ENCODE measurements around the gene VSIG10L2. TPM values are rescaled to one million over a fixed set of nuclear protein-coding genes. Genes with fewer than 3 reads are reported as not detected.

The VSIG10L2 gene
- under 1 TPM in 2 of 4 donors, not detected in 2; 0.01 to 0.10 TPM for polyA plus RNA-seq
- long read RNA-seq, donor 1 = 0 reads
- long read RNA-seq, donor 2 = 0 reads
- long read RNA-seq, donor 3 = 0 reads
- long read RNA-seq, donor 4 = 0 reads
- long read RNA-seq, donor 5 = 0 reads
- long read RNA-seq, donor 6 = 0 reads
- long read RNA-seq, donor 7 = 0 reads
- long read RNA-seq, donor 8 = 0 reads
- long read RNA-seq, donor 9 = 0 reads
- long read RNA-seq, donor 10 = 0 reads

DNA sequence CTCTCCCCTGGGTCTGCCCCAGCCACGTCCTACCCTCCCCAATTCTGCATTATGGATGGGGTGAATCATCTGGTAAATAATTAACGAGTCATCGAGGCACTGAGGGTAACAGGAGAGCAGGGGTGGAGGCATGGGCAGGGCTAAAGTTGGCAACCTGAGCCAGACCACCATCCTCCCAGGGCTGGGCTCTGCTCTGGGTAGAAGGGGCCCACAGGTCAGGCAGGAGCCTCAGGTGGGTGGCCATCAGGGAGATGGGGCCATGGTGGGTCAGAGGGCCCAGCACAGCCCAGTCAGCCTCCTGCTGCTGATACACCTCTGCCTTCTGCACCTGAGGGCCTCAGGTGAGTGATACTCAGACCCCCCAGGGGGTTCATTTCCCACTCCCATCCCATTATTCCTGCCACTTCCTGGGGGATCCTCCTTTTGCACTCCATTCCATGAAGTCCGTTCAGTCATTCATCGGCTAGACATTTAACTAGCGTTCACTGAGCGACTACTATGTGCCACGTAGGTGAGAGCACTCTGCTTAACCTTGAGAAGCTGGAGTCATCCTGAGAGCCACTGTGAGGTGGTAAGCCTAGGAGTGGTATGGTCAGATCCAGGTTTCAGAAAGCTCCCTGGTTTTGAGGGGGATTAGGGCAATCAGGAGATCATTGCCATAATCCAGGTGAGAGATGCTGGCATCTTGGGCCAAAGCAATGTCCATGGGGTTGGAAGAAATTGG, at the start of gene VSIG10L2:
VSIG10L2 (plus strand) TSS at position 248 of the 724 bp plus-strand sequence; CDS start at position 260, 12 bp downstream.
- 65 to 78% (median 74%) methylated on average over 8 of the region's 8 CpGs for WGBS, 3 donors
- Histone ChIP-seq H3K9me3 (ENCODE audit: control insufficient read depth in 2 of 2, insufficient read depth in 1 of 2, low read depth in 1 of 2, low read length in 1 of 2) (no peaks in the 10 kb centered on the region), H3K36me3 (ENCODE audit: control insufficient read depth in 3 of 3, insufficient read depth in 2 of 3, low read depth in 1 of 3, low read length in 3 of 3) (no peaks in the 10 kb centered on the region), H3K27me3 (ENCODE audit: control insufficient read depth in 3 of 3, insufficient read depth in 3 of 3, low read length in 3 of 3) (no peaks in the 10 kb centered on the region), H3K4me3 (ENCODE audit: low read depth in 1 of 3, low read length in 3 of 3) (no peak within 1 kb of the TSS), H3K27ac (ENCODE audit: low read depth in 1 of 3, low read length in 2 of 3) (no peak within 1 kb of the TSS), H3K4me1 (ENCODE audit: control insufficient read depth in 3 of 3, insufficient read depth in 2 of 3, low read depth in 1 of 3, low read length in 2 of 3) (peaks cover 0 to 5% (median 0%) of the 10 kb centered on the region in 3 donors)
- DNase-seq (no peak), FAIRE-seq (no peak)

- 45 to 71% (median 61%) methylated on average over 6 of the region's 6 CpGs for WGBS, 3 donors
- DNase-seq (no peak), FAIRE-seq (no peak)
- Histone ChIP-seq H3K27ac (ENCODE audit: low read depth in 1 of 3, low read length in 2 of 3) (no peak overlapping the region), H3K27me3 (ENCODE audit: control insufficient read depth in 3 of 3, insufficient read depth in 3 of 3, low read length in 3 of 3) (peaks cover 2 to 14% (median 7%) of the 10 kb centered on the region in 3 donors), H3K4me3 (ENCODE audit: low read depth in 1 of 3, low read length in 3 of 3) (peak overlapping the region in 1 of 3 donors; percentile 60), H3K9me3 (ENCODE audit: control insufficient read depth in 2 of 2, insufficient read depth in 1 of 2, low read depth in 1 of 2, low read length in 1 of 2) (peaks cover 2 to 4% of the 10 kb centered on the region in 2 donors), H3K4me1 (ENCODE audit: control insufficient read depth in 3 of 3, insufficient read depth in 2 of 3, low read depth in 1 of 3, low read length in 2 of 3) (peaks cover 8 to 13% (median 11%) of the 10 kb centered on the region in 3 donors), H3K36me3 (ENCODE audit: control insufficient read depth in 3 of 3, insufficient read depth in 2 of 3, low read depth in 1 of 3, low read length in 3 of 3) (peaks cover 2 to 6% (median 2%) of the 10 kb centered on the region in 3 donors)
These were observed 44.0 kb upstream of the VSIG10L2 start for GRCh38 chr11:125901872-125902271.

- peak overlapping the region; percentile 0 to 70 (median 64) for H3K27ac ChIP-seq (ENCODE audit: low read depth in 1 of 3, low read length in 2 of 3)
- FAIRE-seq (no peak), DNase-seq (no peak)
- H3K9me3 ChIP-seq (ENCODE audit: control insufficient read depth in 2 of 2, insufficient read depth in 1 of 2, low read depth in 1 of 2, low read length in 1 of 2) = peaks cover 2 to 4% of the 10 kb centered on the region in 2 donors
- H3K4me3 ChIP-seq (ENCODE audit: low read depth in 1 of 3, low read length in 3 of 3) = peak overlapping the region; percentile 49 to 70 (median 60)
- H3K4me1 ChIP-seq (ENCODE audit: control insufficient read depth in 3 of 3, insufficient read depth in 2 of 3, low read depth in 1 of 3, low read length in 2 of 3) = peaks cover 8 to 13% (median 11%) of the 10 kb centered on the region in 3 donors
- peaks cover 2 to 14% (median 7%) of the 10 kb centered on the region in 3 donors for H3K27me3 ChIP-seq (ENCODE audit: control insufficient read depth in 3 of 3, insufficient read depth in 3 of 3, low read length in 3 of 3)
- H3K36me3 ChIP-seq (ENCODE audit: control insufficient read depth in 3 of 3, insufficient read depth in 2 of 3, low read depth in 1 of 3, low read length in 3 of 3) = peaks cover 2 to 6% (median 2%) of the 10 kb centered on the region in 3 donors
- 45 to 51% (median 45%) methylated on average over 20 of the region's 20 CpGs for WGBS, 3 donors
These were observed 43.4 kb upstream of the VSIG10L2 start for GRCh38 chr11:125902277-125902926.

DNA sequence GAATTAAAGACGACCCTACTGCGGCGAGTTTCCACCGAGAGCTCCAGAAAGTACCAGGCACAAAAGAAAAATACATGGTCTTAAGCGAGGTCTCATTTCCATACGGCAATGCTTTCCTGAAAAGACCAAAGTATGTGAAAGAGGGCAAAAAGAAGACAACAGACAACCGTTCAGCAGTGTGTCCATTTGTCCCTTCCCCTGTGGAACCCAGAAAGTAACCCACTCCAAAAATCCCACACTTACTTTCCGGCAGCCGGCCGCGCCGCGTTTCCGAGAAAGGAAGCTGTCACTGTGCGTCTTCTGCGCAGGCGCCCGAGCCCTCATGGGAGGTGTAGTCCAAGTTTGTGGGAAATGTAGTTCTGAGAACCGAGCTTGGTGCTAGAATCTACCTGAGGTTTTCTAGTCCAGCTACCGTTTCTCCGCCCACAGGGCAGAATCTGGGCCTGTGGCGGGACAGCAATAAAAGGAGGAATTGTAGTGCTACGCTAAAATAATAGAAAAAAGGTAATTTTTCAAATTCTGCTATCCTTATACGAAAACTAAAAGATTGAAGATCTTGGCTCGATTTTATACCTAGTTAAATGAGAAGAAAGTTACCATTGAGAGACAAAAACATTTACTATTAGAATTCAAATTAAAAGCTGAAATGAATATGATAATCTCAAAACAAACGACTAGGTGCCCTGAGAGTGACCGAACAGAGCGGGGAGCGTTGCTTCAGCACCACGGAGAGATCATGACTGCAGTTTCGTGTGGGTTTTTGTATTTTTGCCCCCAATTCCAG, 42.7 kb upstream of the VSIG10L2 start, which contains the start of gene PUS3:
PUS3 (minus strand) TSS at position 280 of the 784 bp plus-strand sequence. CDS start 6,922 bp downstream, outside the sequence.
- 2 to 3% (median 2%) methylated on average over 31 of the region's 31 CpGs for WGBS, 3 donors

GRCh38 chr11:125903711-125904659, 41.9 kb upstream of the VSIG10L2 start, which contains the start of gene DDX25:
DDX25 (plus strand) TSS chr11:125904508; CDS start chr11:125904518, 10 bp downstream.
- Histone ChIP-seq H3K27me3 (ENCODE audit: control insufficient read depth in 3 of 3, insufficient read depth in 3 of 3, low read length in 3 of 3) (peaks cover 2 to 14% (median 7%) of the 10 kb centered on the region in 3 donors), H3K36me3 (ENCODE audit: control insufficient read depth in 3 of 3, insufficient read depth in 2 of 3, low read depth in 1 of 3, low read length in 3 of 3) (peaks cover 2 to 6% (median 2%) of the 10 kb centered on the region in 3 donors), H3K4me1 (ENCODE audit: control insufficient read depth in 3 of 3, insufficient read depth in 2 of 3, low read depth in 1 of 3, low read length in 2 of 3) (peaks cover 8 to 13% (median 11%) of the 10 kb centered on the region in 3 donors), H3K4me3 (ENCODE audit: low read depth in 1 of 3, low read length in 3 of 3) (peak within 1 kb of the TSS; percentile 4 to 70 (median 21)), H3K27ac (ENCODE audit: low read depth in 1 of 3, low read length in 2 of 3) (no peak within 1 kb of the TSS), H3K9me3 (ENCODE audit: control insufficient read depth in 2 of 2, insufficient read depth in 1 of 2, low read depth in 1 of 2, low read length in 1 of 2) (peaks cover 2 to 4% of the 10 kb centered on the region in 2 donors)
- no peak for FAIRE-seq
- 4 to 19% (median 16%) methylated on average over 60 to 81 of the region's 81 CpGs for WGBS, 3 donors
- peak in 1 of 2 donors; percentile 38 for DNase-seq

More for the DNA sequence above, 42.7 kb upstream of the VSIG10L2 start, which contains the start of gene PUS3:
- DNase-seq = peak; percentile 89 to 94
- peaks cover 8 to 13% (median 11%) of the 10 kb centered on the region in 3 donors for H3K4me1 ChIP-seq (ENCODE audit: control insufficient read depth in 3 of 3, insufficient read depth in 2 of 3, low read depth in 1 of 3, low read length in 2 of 3)
- peaks cover 2 to 4% of the 10 kb centered on the region in 2 donors for H3K9me3 ChIP-seq (ENCODE audit: control insufficient read depth in 2 of 2, insufficient read depth in 1 of 2, low read depth in 1 of 2, low read length in 1 of 2)
- H3K27me3 ChIP-seq (ENCODE audit: control insufficient read depth in 3 of 3, insufficient read depth in 3 of 3, low read length in 3 of 3) = peaks cover 2 to 14% (median 7%) of the 10 kb centered on the region in 3 donors
- peaks cover 2 to 6% (median 2%) of the 10 kb centered on the region in 3 donors for H3K36me3 ChIP-seq (ENCODE audit: control insufficient read depth in 3 of 3, insufficient read depth in 2 of 3, low read depth in 1 of 3, low read length in 3 of 3)
- H3K27ac ChIP-seq (ENCODE audit: low read depth in 1 of 3, low read length in 2 of 3) = peak within 1 kb of the TSS; percentile 0 to 70 (median 64)
- H3K4me3 ChIP-seq (ENCODE audit: low read depth in 1 of 3, low read length in 3 of 3) = peak within 1 kb of the TSS; percentile 49 to 70 (median 60)
- FAIRE-seq = no peak

- WGBS, 3 donors = 47 to 63% (median 53%) methylated on average over 10 to 11 of the region's 11 CpGs
- peaks cover 2 to 4% of the 10 kb centered on the region in 2 donors for H3K9me3 ChIP-seq (ENCODE audit: control insufficient read depth in 2 of 2, insufficient read depth in 1 of 2, low read depth in 1 of 2, low read length in 1 of 2)
- DNase-seq = no peak
- H3K27me3 ChIP-seq (ENCODE audit: control insufficient read depth in 3 of 3, insufficient read depth in 3 of 3, low read length in 3 of 3) = peaks cover 2 to 14% (median 7%) of the 10 kb centered on the region in 3 donors
- no peak overlapping the region for H3K27ac ChIP-seq (ENCODE audit: low read depth in 1 of 3, low read length in 2 of 3)
- H3K4me3 ChIP-seq (ENCODE audit: low read depth in 1 of 3, low read length in 3 of 3) = no peak overlapping the region
- peaks cover 2 to 4% (median 2%) of the 10 kb centered on the region in 3 donors for H3K36me3 ChIP-seq (ENCODE audit: control insufficient read depth in 3 of 3, insufficient read depth in 2 of 3, low read depth in 1 of 3, low read length in 3 of 3)
- H3K4me1 ChIP-seq (ENCODE audit: control insufficient read depth in 3 of 3, insufficient read depth in 2 of 3, low read depth in 1 of 3, low read length in 2 of 3) = peaks cover 8 to 13% (median 8%) of the 10 kb centered on the region in 3 donors
- FAIRE-seq = no peak
These were observed 41.2 kb upstream of the VSIG10L2 start for GRCh38 chr11:125904678-125905077.
